HCT116 (cell line): ENCODE measurements around the gene MME. TPM values are rescaled to one million over a fixed set of nuclear protein-coding genes. Genes with fewer than 3 reads are reported as not detected.

ENCODE experiments used
- ATAC-seq: fragments of 200-7000 bp; cut with Tn5 transposase; 2 replicates; pipeline ENCODE4 v1.9.1; 2020; ENCODE audit warnings: mild to moderate bottlenecking, moderate library complexity
- BruUV-seq: library from RNA; stranded (reverse); fragments of 400-500 nt; replicated peaks from 2 replicates; lab custom pipeline; 2021; lab: Mats Ljungman, UMichigan
- CTCF ChIA-PET: fragments of 300-600 bp; sonication (Branson Sonifier 250); formaldehyde crosslinking; loops from one replicate; lab custom pipeline; 2021; ENCODE audit warnings: antibody characterized with exemption; lab: Charles Lee
- POLR2A ChIA-PET: fragments of 300-600, 350-600 bp; sonication (Branson Sonifier 250); formaldehyde crosslinking; loops from one replicate; lab custom pipeline; 2021; ENCODE audit warnings: antibody characterized with exemption; lab: Charles Lee
- RAD21 ChIA-PET, 2 experiments: fragments of 300-600 bp; sonication (Branson Sonifier 250); formaldehyde crosslinking; loops; one replicate each; lab custom pipeline; 2023; ENCODE audit warnings: low total read pairs in 2 of 2; ENCODE audit not compliant: uncharacterized antibody in 2 of 2, unreplicated experiment in 2 of 2, low non-redundant PET in 1 of 2; lab: Charles Lee
- DNase-seq: peaks from one replicate; pipeline ENCODE4 v3.0.0-alpha.2; 2010; ENCODE audit warnings: low read depth, low spot score
- H2AFZ ChIP-seq: fragments of 200-600 bp; shearing (Covaris generic), sonication (generic); 2 replicates; pipeline ENCODE4 v1.6.1; 2017; ENCODE audit warnings: low read depth, mixed run types, mixed read lengths, antibody characterized with exemption, low read length; ENCODE audit not compliant: poor library complexity, severe bottlenecking
- H3K27ac ChIP-seq: 2 replicates; pipeline ENCODE4 v1.5.1; 2012; ENCODE audit warnings: low read depth, low read length
- H3K27me3 ChIP-seq: fragments of 200-600 bp; sonication (generic); 2 replicates; pipeline ENCODE4 v1.6.1; 2016; ENCODE audit warnings: mixed run types, low read length, mixed read lengths; ENCODE audit not compliant: insufficient read depth
- H3K36me3 ChIP-seq, 2 experiments: fragments of 200-500 bp in 1 of 2; fragments of 200-600 bp in 1 of 2; sonication (Bioruptor generic) in 1 of 2; sonication (generic) in 1 of 2; 2 replicates each; pipeline versions ENCODE4 v1.5.1 to v1.6.1; 2014 to 2016; ENCODE audit warnings: low read length in 2 of 2, inconsistent platforms in 1 of 2, mixed read lengths in 1 of 2, mixed run types in 1 of 2; ENCODE audit not compliant: insufficient read depth in 2 of 2, control insufficient read depth in 1 of 2
- H3K4me1 ChIP-seq, 2 experiments: fragments of 200-600 bp in 1 of 2; sonication (generic) in 1 of 2; 2 replicates each; pipeline versions ENCODE4 v1.5.1 to v1.6.1; 2012 to 2017; ENCODE audit warnings: low read length in 2 of 2, inconsistent platforms in 1 of 2, mild to moderate bottlenecking in 1 of 2, mixed read lengths in 1 of 2, mixed run types in 1 of 2, moderate library complexity in 1 of 2; ENCODE audit not compliant: insufficient read depth in 2 of 2, control insufficient read depth in 1 of 2
- H3K4me2 ChIP-seq: fragments of 200-600 bp; sonication (generic); 2 replicates; pipeline ENCODE4 v1.6.1; 2017; ENCODE audit warnings: mixed run types, low read length, mixed read lengths
- H3K4me3 ChIP-seq, 2 experiments: fragments of 200-600 bp in 1 of 2; sonication (generic) in 1 of 2; replicated peaks in 1 of 2; 2 replicates each; pipeline ENCODE4 v1.5.1; 2011 to 2016; ENCODE audit warnings: low read length in 2 of 2, control low read depth in 1 of 2, low read depth in 1 of 2, mild to moderate bottlenecking in 1 of 2, mixed read lengths in 1 of 2, mixed run types in 1 of 2
- H3K79me2 ChIP-seq: fragments of 200-600 bp; sonication (generic); 2 replicates; pipeline ENCODE4 v1.6.1; 2017; ENCODE audit warnings: mild to moderate bottlenecking, mixed run types, low read length, moderate library complexity, mixed read lengths; ENCODE audit not compliant: insufficient read depth
- H3K9ac ChIP-seq: fragments of 200-600 bp; sonication (generic); 2 replicates; pipeline ENCODE4 v1.6.1; 2016; ENCODE audit warnings: low read length, mixed read lengths
- H3K9me2 ChIP-seq: fragments of 200-600 bp; sonication (generic), shearing (Covaris generic); 2 replicates; pipeline ENCODE4 v1.6.1; 2017; ENCODE audit warnings: mixed run types, mild to moderate bottlenecking, moderate library complexity; ENCODE audit not compliant: insufficient read depth
- H3K9me3 ChIP-seq, 2 experiments: fragments of 200-500 bp in 1 of 2; fragments of 200-600 bp in 1 of 2; sonication (Bioruptor generic) in 1 of 2; sonication (generic) in 1 of 2; 2 replicates each; pipeline ENCODE4 v1.6.1; 2014 to 2017; ENCODE audit warnings: low read length in 2 of 2, mixed read lengths in 2 of 2, inconsistent platforms in 1 of 2, low read depth in 1 of 2, mild to moderate bottlenecking in 1 of 2, mixed run types in 1 of 2, moderate library complexity in 1 of 2; ENCODE audit not compliant: control insufficient read depth in 1 of 2, insufficient read depth in 1 of 2
- H4K20me1 ChIP-seq: fragments of 200-600 bp; sonication (generic), shearing (Covaris generic); 2 replicates; pipeline ENCODE4 v1.6.1; 2017; ENCODE audit warnings: mixed run types, mild to moderate bottlenecking, moderate library complexity; ENCODE audit not compliant: insufficient read depth
- CBX3 ChIP-seq: IDR thresholded peaks from 2 replicates; pipeline ENCODE4 v1.6.1; 2012; ENCODE audit warnings: low read depth
- EZH2phosphoT487 ChIP-seq: fragments of 200-600 bp; IDR thresholded peaks from 2 replicates; pipeline ENCODE4 v1.6.1; 2018; ENCODE audit warnings: antibody characterized with exemption, borderline replicate concordance
- FOSL1 ChIP-seq: IDR thresholded peaks from 2 replicates; pipeline ENCODE4 v1.6.1; 2012; ENCODE audit warnings: low read depth
- JUND ChIP-seq: IDR thresholded peaks from 2 replicates; pipeline ENCODE4 v1.6.1; 2012
- POLR2AphosphoS5 ChIP-seq: IDR thresholded peaks from 2 replicates; pipeline ENCODE4 v1.6.1; 2011; ENCODE audit warnings: mild to moderate bottlenecking, low read depth, low read length, moderate library complexity
- RAD21 ChIP-seq: IDR thresholded peaks from 2 replicates; pipeline ENCODE4 v1.6.1; 2012; ENCODE audit warnings: low read depth, mild to moderate bottlenecking
- SIN3A ChIP-seq: IDR thresholded peaks from 2 replicates; pipeline ENCODE4 v1.6.1; 2012; ENCODE audit warnings: low read depth
- SP1 ChIP-seq: IDR thresholded peaks from 2 replicates; pipeline ENCODE4 v1.6.1; 2012; ENCODE audit warnings: low read depth
- ZFX ChIP-seq: fragments of 450-650 bp; IDR thresholded peaks from 2 replicates; pipeline ENCODE4 v1.6.1; 2017
- ZNF274 ChIP-seq: fragments of 200-500 bp; sonication (Bioruptor generic); IDR thresholded peaks from 2 replicates; pipeline ENCODE4 v1.6.1; 2014; ENCODE audit warnings: mild to moderate bottlenecking, low read depth, low read length, inconsistent platforms
- intact Hi-C: fragments of 100-400 bp; cut with micrococcal nuclease; formaldehyde crosslinking; loops from 2 replicates; pipeline ENCODE4 v1.10.0; 2022
- total RNA-seq: library from RNA; stranded (reverse); gene quantifications from one replicate; pipeline ENCODE4 v1.2.1, GENCODE V29; 2021; ENCODE audit not compliant: unreplicated experiment
- TF ChIP-seq, protein P1 (sequence below): IDR thresholded peaks from 2 replicates; pipeline ENCODE4 v1.6.1; 2012
- TF ChIP-seq, protein P2 (sequence below): IDR thresholded peaks from 2 replicates; pipeline ENCODE4 v1.6.1; 2012

The MME gene
- total RNA-seq, 1 experiment from 2014 or later: 0.34 TPM

DNA sequence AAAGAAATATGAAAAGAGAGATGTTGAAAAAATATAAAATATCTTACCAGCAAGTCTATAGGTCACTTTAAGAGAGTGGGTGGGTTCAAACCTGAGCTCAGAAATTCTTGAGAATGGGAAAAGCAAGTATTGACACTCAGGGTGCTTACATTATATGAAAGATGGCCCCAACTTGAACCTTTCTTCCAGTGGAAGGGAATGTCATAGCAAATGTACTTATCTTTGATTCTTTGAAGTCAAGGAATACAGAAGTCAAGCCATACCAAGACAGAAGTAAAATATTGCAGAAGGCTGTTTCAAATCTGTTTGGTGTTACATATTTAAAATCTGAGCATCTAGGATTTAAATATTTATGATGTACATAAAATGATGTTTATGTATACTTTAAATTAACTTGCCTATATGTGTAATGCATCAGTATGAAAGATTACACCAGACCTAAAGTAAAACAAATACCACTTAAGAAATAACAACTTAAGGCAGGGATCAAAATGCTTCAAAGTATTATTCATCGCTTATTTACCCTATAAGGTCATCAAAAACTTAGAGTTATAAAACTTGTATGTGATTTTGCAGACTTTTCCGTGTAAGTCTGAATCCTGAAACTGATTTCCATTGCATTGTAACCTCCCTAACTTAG is 8.7 kb downstream of the MME start:
- no peak for DNase-seq
- no peak overlapping the region for H3K4me3 ChIP-seq
- H2AFZ ChIP-seq: no peak overlapping the region
- no peaks in the 10 kb centered on the region for H3K9me3 ChIP-seq
- ATAC-seq: no peak
- no peaks in the 10 kb centered on the region for H3K4me1 ChIP-seq
- no peaks in the 10 kb centered on the region for H3K27me3 ChIP-seq
- no peak overlapping the region for H3K9ac ChIP-seq
- ChIA-PET CTCF (no interaction called here), RAD21 (no interaction called here), POLR2A (no interaction called here)
- no peak overlapping the region for H3K27ac ChIP-seq
- BruUV-seq: no TSS peak
- H3K36me3 ChIP-seq: no peaks in the 10 kb centered on the region
- H3K9me2 ChIP-seq: no peaks in the 10 kb centered on the region
- H4K20me1 ChIP-seq: no peaks in the 10 kb centered on the region
- no peak overlapping the region for H3K4me2 ChIP-seq
- H3K79me2 ChIP-seq: no peaks in the 10 kb centered on the region
- TF ChIP-seq ZFX: no peak
- TF ChIP-seq EZH2phosphoT487: no peak
- TF ChIP-seq, protein P1, sequence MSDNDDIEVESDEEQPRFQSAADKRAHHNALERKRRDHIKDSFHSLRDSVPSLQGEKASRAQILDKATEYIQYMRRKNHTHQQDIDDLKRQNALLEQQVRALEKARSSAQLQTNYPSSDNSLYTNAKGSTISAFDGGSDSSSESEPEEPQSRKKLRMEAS: no peak
- no peak for TF ChIP-seq RAD21
- no peak for TF ChIP-seq JUND
- no peak for TF ChIP-seq ZNF274
- TF ChIP-seq, protein P2, sequence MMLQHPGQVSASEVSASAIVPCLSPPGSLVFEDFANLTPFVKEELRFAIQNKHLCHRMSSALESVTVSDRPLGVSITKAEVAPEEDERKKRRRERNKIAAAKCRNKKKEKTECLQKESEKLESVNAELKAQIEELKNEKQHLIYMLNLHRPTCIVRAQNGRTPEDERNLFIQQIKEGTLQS: no peak
- TF ChIP-seq, all 23 proteins: peak for 0
- intact Hi-C loops: no loop called here

DNA sequence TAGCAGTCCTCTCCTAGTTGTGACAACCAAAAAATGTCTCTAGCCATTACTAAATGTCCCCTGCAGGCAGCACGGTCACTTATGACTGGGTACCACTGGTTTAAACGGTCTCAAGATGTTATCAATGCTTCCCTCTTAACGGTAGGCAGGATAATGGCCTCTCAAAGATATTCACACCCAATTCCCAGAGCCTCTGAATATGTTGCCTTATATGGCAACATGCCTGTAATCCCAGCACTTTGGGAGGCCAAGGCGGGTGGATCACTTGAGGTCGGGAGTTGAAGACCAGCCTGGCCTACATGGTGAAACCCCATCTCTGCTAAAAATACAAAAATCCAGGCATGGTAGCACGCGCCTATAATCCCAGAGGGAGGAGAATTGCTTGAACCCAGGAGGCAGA is 9.4 kb downstream of the MME start:
- intact Hi-C loops: no loop called here
- H3K79me2 ChIP-seq: no peaks in the 10 kb centered on the region
- TF ChIP-seq POLR2AphosphoS5 (no peak), CBX3 (no peak), JUND (no peak), FOSL1 (no peak), ZFX (no peak), SP1 (no peak), SIN3A (no peak)
- TF ChIP-seq, all 23 proteins: peak for 0

More for the DNA sequence above, 9.4 kb downstream of the MME start:
- H3K9ac ChIP-seq: no peak overlapping the region
- ChIA-PET POLR2A (no interaction called here), RAD21 (no interaction called here), CTCF (no interaction called here)
- no TSS peak for BruUV-seq
- no peak overlapping the region for H3K4me3 ChIP-seq
- no peak overlapping the region for H3K4me2 ChIP-seq
- H3K27ac ChIP-seq: no peak overlapping the region
- no peaks in the 10 kb centered on the region for H4K20me1 ChIP-seq
- H3K4me1 ChIP-seq: no peaks in the 10 kb centered on the region
- H3K9me2 ChIP-seq: no peaks in the 10 kb centered on the region
- H2AFZ ChIP-seq: no peak overlapping the region
- H3K36me3 ChIP-seq: no peaks in the 10 kb centered on the region
- H3K9me3 ChIP-seq: no peaks in the 10 kb centered on the region
- DNase-seq (no peak), ATAC-seq (no peak)
- H3K27me3 ChIP-seq: no peaks in the 10 kb centered on the region
